LNCAP (cell line): ENCODE measurements around the gene KIF4A.

Experiments used
- CTCF ChIP-seq: fragments of 450-650 bp; IDR thresholded peaks from 2 replicates; pipeline ENCODE4 v1.5.1; 2017; ENCODE audit warnings: mild to moderate bottlenecking

Gene KIF4A

DNA sequence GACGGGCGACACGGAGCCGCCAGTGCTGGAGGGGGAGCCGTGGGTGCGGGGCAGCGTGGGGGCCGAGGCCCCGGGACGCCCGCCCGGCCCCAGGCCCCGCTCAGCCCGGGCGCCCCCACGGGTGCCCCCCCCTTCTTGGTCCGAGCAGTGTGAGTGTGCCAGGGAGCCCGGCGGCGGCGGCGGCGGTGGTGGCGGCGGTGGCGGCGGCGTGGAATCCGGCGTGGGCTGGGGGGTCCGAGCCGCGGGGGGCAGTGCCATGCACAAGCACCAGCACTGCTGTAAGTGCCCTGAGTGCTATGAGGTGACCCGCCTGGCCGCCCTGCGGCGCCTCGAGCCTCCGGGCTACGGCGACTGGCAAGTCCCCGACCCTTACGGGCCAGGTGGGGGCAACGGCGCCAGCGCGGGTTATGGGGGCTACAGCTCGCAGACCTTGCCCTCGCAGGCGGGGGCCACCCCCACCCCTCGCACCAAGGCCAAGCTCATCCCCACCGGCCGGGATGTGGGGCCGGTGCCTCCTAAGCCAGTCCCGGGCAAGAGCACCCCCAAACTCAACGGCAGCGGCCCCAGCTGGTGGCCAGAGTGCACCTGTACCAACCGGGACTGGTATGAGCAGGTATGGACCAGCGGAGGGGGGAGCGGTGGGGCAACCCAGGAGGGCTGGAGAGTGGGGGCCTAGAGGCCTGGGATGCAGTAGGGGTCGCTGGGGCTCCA lies 155.2 kb downstream of the KIF4A start:
- no peak for TF ChIP-seq CTCF

DNA sequence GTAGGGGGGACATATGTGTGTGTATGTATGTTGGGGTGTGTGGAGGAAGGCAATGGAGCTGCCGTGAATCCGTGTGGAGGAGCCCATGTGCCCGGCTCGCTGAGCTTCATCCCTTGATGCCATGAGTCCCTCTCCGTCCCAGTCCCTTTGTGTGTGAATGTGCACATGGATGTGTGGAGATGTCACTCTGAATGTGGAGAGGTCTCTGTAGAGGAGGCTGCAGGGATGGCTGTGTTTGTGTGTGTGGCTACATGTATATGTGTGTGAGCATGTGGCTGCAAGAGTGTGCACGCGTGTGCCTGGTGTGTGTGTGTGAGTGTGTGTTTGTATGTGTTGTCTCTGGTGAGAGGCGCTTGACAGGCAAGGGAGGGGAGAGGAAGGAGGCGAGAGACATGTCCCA lies 156.0 kb downstream of the KIF4A start:
- no peak for TF ChIP-seq CTCF

GRCh38 chrX:70446380-70447350 lies 156.8 kb downstream of the KIF4A start:
- TF ChIP-seq CTCF, result no peak

DNA sequence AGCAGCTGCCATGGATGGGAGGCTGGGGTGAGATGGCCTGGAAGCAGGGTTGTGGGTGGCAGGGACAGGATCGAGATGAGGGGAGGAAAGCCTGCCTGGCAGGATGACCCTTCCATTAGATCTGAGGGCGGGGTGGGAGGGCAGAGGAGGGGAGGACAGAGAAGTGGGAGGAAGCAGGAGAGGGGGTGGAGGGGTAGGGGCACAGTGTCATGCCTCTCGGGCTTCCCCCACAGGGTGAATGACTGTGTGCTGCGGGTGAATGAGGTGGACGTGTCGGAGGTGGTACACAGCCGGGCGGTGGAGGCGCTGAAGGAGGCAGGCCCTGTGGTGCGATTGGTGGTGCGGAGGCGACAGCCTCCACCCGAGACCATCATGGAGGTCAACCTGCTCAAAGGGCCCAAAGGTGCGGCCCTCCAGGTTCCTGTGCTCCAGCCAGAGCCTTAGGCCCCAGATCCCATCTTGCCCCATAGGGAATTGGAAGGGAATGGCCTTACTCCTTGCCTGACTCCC lies 159.6 kb downstream of the KIF4A start:
- no peak for TF ChIP-seq CTCF

- TF ChIP-seq CTCF, result peak; percentile 62
These were observed 162.3 kb downstream of the KIF4A start for GRCh38 chrX:70452143-70452733.

GRCh38 chrX:70453024-70453618 lies 163.2 kb downstream of the KIF4A start:
- no peak for TF ChIP-seq CTCF
